T-helper 2 cell (primary cell): ENCODE measurements around the gene DHRS4.
A peak's percentile ranks its signal among the peaks of the same experiment; 100 is the strongest.
"Not testable (repeated sequence)": the region's sequence is repeated elsewhere in the genome, so short reads cannot be mapped to it uniquely, and the experiment has no call there.

Source experiments
- DNase-seq, 5 experiments: peaks; one replicate each; pipeline versions ENCODE4 v3.0.0 to v3.0.0-alpha.2; 2012 to 2022

Gene DHRS4

DNA sequence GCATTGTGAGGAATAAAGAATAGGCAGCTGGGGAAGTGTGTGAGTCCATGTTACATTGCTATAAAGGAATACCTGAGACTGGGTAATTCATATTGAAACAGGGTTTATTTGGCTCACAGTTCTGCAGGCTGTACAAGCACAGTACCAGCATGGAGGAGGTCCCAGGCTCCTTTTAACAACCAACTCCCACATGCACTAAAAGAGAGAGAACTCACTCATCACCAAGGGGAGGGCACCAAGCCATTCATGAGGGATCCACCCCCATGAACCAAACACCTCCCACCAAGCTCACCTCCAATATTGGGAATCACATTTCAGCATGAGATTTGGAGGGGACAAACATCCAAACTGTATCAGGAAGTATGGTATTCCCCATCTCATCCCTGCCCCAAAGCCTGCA is 11.9 kb upstream of the DHRS4 start:
- DNase-seq, result no peak

DNA sequence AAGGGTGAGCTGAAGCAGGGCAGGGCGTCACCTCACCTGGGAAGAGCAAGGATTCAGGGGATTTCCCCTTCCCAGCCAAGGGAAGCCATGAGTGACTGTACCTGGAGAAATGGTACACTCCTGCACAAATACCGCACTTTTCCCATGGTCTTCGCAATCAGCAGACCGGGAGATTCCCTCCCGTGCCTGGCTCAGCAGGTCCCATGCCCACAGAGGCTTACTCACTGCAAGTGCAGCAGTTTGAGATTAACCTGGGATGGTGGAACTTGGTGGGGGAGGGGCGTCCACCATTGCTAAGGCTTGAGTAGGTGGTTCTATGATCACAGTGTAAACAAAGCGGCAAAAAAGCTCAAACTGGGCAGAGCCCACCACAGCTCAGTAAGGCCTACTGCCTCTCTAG is 11.0 kb upstream of the DHRS4 start:
- no peak for DNase-seq

DNA sequence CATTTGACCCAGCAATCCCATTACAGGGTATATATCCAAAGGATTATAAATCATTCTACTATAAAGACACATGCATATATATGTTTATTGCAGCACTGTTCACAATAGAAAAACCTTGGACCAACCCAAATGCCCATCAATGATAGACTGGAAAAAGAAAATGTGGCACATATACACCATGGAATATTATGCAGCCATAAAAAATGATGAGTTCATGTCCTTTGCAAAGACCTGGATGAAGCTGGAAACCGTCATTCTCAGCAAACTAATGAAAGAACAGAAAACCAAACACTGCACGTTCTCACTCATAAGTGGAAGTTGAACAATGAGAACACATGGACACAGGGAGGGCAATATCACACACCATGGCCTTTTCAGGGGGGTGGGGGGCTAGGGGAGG is 4.5 kb upstream of the DHRS4 start:
- not testable (repeated sequence) for DNase-seq

DNA sequence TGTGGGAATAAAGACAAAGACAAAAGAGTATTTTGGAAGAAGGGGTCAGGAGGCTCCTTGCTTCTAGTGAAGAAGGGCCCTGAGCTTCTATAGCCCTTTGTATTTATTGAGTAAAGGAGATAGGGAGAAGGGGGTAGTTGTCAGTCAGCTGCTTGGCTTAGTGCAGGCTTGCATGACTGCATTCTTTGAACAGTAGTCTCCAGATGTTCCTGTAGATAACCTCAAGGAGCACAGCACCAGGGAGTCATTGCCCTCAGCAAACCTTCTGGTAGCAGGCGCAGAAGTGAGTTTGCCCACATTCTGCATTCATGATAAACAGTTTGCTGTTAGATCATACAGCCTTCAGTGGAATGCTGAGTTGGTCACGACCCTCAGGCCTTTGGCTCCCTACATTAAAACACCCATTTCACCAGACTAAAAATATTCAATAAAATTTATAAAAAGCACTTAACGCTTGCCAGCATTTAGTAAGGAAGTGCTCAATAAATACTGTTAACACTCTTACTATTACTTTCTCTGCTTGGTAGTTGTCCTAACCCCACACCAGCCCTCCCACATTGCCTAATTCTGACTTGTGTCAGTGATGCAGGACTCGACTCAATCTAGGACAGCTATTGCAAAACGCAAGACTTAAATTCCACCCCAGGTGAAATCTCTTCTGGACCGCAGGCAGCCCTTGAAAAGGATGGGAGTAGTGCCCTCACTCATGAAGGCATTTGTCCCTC is 3.0 kb upstream of the DHRS4 start:
- DNase-seq, result no peak

GRCh38 chr14:23951136-23951466 is 2.5 kb upstream of the DHRS4 start:
- not testable (repeated sequence) for DNase-seq

GRCh38 chr14:23951590-23952201 is 1.9 kb upstream of the DHRS4 start:
- no peak for DNase-seq

DNA sequence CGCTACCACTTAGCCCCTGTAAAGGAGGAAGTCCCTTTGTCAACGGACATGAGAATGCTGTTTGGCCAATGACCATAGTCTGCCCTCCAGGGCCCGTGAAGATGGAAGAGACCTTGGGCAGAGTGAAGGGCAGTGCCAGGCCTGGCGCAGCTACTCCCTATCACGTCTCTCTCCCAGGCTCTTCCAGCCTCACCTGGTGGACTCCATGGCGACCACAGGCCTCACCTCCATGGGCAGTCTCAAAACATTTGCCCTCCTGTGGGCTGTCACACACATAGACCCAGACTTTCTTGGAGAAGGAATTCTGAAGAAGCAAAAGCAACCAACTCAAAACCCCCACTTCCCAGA is 480 bp upstream of the DHRS4 start:
- not testable (repeated sequence) for DNase-seq

- DNase-seq, result not testable (repeated sequence)
Observed at GRCh38 chr14:23954279-23954614, 677 bp downstream of the DHRS4 start.

GRCh38 chr14:23954965-23955364 is 1.4 kb downstream of the DHRS4 start:
- DNase-seq, result not testable (repeated sequence)

GRCh38 chr14:23955811-23956210 is 2.2 kb downstream of the DHRS4 start:
- DNase-seq, result not testable (repeated sequence)

GRCh38 chr14:23957913-23958569 is 4.5 kb downstream of the DHRS4 start:
- not testable (repeated sequence) for DNase-seq

DNA sequence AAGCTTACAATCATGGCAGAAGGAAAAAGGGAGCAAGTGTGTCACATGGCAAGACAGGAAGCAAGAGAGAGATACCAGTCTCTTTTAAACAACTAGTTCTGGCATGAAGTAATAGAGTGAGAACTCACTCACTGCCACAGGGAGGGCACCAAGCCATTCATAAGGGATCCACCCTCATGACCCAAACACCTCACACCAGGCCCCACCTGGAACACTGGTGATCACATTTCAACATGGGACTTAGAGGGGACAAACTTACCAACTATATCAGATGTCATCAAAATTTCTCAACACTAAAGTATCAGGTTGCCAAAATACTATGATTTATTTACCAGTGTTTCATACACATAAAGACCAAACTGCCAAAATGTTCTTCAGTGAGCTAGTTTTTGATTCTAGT is 7.3 kb downstream of the DHRS4 start:
- not testable (repeated sequence) for DNase-seq

GRCh38 chr14:23961704-23962103 is 8.1 kb downstream of the DHRS4 start:
- DNase-seq, result not testable (repeated sequence)

DNA sequence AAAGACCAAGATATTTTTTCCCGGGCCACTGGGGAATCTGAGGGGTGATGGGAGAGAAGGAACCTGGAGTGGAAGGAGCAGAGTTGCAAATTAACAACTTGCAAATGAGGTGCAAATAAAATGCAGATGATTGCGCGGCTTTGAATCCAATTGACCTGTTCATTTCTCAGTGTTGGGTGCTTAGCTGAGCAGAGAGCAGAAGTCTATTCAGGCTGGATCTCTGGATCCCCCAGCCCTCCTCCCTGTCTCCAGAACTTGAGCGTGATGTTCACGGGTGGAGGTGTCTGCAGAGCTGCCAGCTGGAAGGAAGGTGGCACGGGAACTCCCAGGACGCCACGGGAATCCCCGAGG is 15.5 kb downstream of the DHRS4 start:
- not testable (repeated sequence) for DNase-seq

GRCh38 chr14:23969481-23970282 is 16.1 kb downstream of the DHRS4 start:
- peak; percentile 16 to 57 (median 43) for DNase-seq

- DNase-seq, result not testable (repeated sequence)
Observed at GRCh38 chr14:23970283-23970659, 16.7 kb downstream of the DHRS4 start.

- DNase-seq, result not testable (repeated sequence)
Observed at GRCh38 chr14:23973178-23973577, 19.6 kb downstream of the DHRS4 start.

DNA sequence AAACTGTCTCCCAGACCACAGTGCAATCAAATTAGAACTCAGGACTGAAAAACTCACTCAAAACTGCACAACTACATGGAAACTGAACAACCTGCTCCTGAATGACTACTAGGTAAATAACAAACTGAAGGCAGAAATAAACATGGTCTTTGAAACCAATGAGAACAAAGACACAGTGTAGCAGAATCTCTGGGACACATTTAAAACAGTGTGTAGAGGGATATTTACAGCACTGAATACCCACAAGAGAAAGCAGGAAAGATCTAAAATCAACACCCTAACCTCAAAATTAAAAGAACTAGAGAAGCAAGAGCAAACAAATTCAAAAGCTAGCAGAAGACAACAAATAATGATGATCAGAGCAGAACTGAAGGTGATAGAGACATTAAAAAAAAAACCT is 20.5 kb downstream of the DHRS4 start:
- not testable (repeated sequence) for DNase-seq

- DNase-seq, result peak in 1 of 5 experiments; percentile 28
Observed at GRCh38 chr14:23977208-23977607, 23.6 kb downstream of the DHRS4 start.

GRCh38 chr14:23981951-23982813 is 28.6 kb downstream of the DHRS4 start:
- DNase-seq, result not testable (repeated sequence)

DNA sequence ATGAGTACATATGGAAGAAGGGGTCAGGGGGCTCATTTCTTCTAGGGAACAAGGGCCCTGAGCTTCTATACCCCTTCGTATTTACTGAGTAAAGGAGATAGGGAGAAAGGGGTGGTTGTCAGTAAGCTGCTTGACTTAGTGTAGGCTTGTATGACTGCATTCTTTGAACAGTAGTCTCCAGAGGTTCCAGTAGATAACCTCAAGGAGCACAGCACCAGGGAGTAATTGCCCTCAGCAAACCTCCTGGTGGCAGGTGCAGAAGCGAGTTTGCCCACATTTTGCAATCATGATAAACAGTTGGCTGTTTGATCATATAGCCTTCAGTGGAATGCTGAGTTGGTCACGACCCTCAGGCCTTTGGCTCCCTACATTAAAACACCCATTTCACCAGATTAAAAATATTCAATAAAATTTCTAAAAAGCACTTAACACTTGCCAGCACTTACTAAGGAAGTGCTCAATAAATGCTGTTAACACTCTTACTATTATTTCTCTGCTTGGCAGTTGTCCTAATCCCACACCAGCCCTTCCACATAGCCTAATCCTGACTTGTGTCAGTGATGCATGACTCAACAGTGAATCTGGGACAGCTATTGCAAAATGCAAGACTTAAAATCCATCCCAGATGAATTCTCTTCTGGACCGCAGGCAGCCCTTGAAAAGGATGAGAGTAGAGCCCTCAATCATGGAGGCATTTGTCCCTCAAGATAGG is 31.5 kb downstream of the DHRS4 start:
- DNase-seq, result no peak

GRCh38 chr14:23988223-23988606 is 34.6 kb downstream of the DHRS4 start:
- DNase-seq, result not testable (repeated sequence)
